ENCODE data around the gene BRCA1.
"Not testable (repeated sequence)": the region's sequence is repeated elsewhere in the genome, so short reads cannot be mapped to it uniquely, and the experiment has no call there.

BRCA1 gene

GRCh38 chr17:43134774-43135453 lies 9.8 kb upstream of the BRCA1 start:
- DNase-seq (ENCODE audit: low read depth in 2 of 3, low spot score in 1 of 3), result no peak

GRCh38 chr17:43133439-43133838 lies 8.3 kb upstream of the BRCA1 start:
- not testable (repeated sequence) for DNase-seq (ENCODE audit: low read depth in 2 of 3, low spot score in 1 of 3)

GRCh38 chr17:43132117-43132516 lies 7.0 kb upstream of the BRCA1 start:
- no peak for DNase-seq (ENCODE audit: low read depth in 2 of 3, low spot score in 1 of 3)

- DNase-seq (ENCODE audit: low read depth in 2 of 3, low spot score in 1 of 3), result no peak
Observed at GRCh38 chr17:43129671-43130010, 4.5 kb upstream of the BRCA1 start.

DNA sequence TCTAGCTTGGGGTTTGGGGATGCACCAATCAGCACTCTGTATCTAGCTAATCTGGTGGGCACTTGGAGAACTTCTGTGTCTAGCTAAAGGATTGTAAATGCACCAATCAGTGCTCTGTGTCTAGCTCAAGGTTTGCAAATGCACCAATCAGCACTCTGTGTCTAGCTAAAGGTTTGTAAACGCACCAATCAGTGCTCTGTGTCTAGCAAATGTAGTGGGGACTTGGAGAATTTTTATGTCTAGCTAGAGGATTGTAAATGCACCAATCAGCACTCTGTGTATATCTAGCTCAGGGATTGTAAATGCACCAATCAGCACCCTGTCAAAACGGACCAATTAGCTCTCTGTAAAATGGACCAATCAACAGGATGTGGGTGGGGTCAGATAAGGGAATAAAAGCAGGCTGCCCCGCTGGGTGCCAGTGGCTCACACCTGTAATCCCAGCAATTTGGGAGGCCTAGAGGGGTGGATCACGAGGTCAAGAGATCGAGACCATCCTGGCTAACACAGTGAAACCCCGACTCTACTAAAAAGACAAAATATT lies 2.2 kb upstream of the BRCA1 start:
- not testable (repeated sequence) for DNase-seq (ENCODE audit: low read depth in 2 of 3, low spot score in 1 of 3)

GRCh38 chr17:43126911-43127290 lies 1.7 kb upstream of the BRCA1 start:
- no peak for DNase-seq (ENCODE audit: low read depth in 2 of 3, low spot score in 1 of 3)

GRCh38 chr17:43125967-43126910 lies 1.1 kb upstream of the BRCA1 start:
- DNase-seq (ENCODE audit: low read depth in 2 of 3, low spot score in 1 of 3), result no peak

DNA sequence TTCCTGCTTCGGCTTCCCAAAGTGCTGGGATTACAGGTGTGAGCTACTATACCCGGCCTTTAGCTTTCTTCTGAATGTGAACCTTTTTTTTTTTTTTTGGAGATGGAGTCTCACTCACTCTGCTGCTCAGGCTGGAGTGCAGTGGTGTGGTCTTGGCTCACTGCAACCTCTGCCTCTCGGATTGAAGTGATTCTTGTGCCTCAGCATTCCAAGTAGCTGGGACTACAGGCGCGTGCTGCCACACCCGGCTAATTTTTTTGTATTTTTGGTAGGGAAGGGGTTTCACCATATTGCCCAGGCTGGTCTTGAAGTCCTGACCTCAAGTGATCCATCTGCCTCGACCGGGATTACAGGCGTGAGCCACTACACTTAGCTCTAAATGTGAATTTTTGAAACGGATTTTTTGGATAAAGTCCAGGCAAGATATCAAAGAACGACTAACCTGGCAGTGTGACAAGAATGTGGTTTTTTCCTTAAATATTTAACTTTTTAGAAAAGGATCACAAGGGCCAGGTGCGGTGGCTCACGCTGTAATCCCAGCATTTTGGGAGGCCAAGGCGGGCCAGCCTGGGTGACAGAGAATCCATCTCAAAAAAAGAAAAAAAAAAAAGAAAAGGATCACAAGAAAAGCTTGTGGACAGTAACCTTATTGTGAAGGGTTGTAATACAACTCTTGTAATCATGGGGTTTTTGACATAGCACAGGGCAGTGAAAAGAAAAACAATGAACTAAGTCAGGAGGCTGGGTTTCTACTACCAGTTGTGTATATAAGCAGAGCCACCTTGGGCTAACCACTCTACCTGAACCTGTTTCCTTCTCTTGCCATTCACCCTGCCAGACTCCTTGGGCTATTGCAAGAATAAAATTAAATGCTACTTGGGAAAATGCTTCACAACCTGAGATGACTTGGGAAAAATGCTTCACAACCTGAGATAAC lies 6.2 kb downstream of the BRCA1 start:
- no peak for DNase-seq (ENCODE audit: low read depth in 2 of 3, low spot score in 1 of 3)

GRCh38 chr17:43114151-43114552 lies 11.0 kb downstream of the BRCA1 start:
- no peak for DNase-seq (ENCODE audit: low read depth in 2 of 3, low spot score in 1 of 3)

DNA sequence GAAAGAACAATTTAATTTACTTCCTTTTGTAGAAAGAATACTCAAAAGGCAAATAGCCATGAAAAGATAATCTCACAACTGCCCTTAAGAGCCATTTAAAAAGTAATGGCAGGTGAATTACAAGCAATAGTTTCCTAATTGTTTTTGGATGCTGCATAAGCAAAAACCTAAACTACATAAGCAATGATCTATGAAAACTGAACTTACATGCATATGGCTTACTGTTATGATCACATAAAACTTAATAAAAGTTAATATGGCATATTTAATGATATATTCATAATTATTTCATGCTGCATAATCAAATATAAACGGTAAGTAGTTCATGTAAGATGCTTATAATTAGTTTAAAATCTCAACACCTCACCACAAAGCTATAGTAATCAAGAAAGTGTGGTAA lies 18.6 kb downstream of the BRCA1 start:
- DNase-seq (ENCODE audit: low read depth in 2 of 3, low spot score in 1 of 3), result no peak

- no peak for DNase-seq (ENCODE audit: low read depth in 2 of 3, low spot score in 1 of 3)
Observed at GRCh38 chr17:43105146-43105545, 20.0 kb downstream of the BRCA1 start.

DNA sequence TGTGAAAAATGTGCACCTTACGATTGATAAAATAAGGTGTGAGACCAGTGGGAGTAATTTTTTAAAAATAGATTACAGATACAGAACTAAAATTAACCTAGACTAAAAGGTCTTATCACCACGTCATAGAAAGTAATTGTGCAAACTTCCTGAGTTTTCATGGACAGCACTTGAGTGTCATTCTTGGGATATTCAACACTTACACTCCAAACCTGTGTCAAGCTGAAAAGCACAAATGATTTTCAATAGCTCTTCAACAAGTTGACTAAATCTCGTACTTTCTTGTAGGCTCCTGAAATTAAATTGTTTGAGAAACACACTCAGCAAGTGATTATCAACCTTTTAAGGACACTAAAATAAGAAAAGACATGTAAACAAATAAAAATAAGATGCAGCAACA lies 20.5 kb downstream of the BRCA1 start:
- no peak for DNase-seq (ENCODE audit: low read depth in 2 of 3, low spot score in 1 of 3)

GRCh38 chr17:43095364-43095763 lies 29.8 kb downstream of the BRCA1 start:
- DNase-seq (ENCODE audit: low read depth in 2 of 3, low spot score in 1 of 3), result not testable (repeated sequence)

- DNase-seq (ENCODE audit: low read depth in 2 of 3, low spot score in 1 of 3), result no peak
Observed at GRCh38 chr17:43094129-43094835, 30.9 kb downstream of the BRCA1 start.

DNA sequence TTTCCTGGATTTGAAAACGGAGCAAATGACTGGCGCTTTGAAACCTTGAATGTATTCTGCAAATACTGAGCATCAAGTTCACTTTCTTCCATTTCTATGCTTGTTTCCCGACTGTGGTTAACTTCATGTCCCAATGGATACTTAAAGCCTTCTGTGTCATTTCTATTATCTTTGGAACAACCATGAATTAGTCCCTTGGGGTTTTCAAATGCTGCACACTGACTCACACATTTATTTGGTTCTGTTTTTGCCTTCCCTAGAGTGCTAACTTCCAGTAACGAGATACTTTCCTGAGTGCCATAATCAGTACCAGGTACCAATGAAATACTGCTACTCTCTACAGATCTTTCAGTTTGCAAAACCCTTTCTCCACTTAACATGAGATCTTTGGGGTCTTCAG lies 32.3 kb downstream of the BRCA1 start:
- DNase-seq (ENCODE audit: low read depth in 2 of 3, low spot score in 1 of 3), result no peak

GRCh38 chr17:43090022-43090421 lies 35.1 kb downstream of the BRCA1 start:
- no peak for DNase-seq (ENCODE audit: low read depth in 2 of 3, low spot score in 1 of 3)

GRCh38 chr17:43085474-43085873 lies 39.7 kb downstream of the BRCA1 start:
- DNase-seq (ENCODE audit: low read depth in 2 of 3, low spot score in 1 of 3), result no peak

DNA sequence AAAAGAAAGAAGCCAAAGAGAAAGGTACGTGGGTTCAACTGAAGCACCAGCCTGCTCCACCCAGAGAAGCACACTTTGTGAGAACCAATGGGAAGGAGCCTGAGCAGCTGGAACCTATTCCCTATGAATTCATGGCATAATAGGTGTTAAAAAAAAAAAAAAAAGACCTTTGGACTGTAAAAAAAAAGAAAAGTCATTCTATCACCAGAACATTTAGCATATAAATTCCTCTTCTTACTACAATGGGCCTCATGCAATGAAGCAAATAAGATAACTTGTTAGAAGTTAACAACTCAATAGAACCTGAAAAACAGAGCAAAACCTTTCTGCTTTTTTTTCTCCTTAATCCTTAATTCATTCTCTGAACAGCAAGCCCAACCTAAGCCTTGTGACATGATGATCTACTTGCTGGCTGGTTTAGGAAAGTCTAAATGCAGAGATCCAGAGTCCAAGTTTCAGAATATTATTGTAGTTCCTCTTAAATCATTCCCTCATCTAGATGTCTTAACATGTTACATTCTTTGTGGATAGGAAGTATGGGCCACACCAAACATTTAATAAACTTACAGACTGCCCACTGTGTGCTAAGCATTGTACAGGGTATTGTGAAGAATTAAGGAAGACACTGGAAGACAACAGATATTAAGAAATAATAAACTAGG lies 45.4 kb downstream of the BRCA1 start:
- no peak for DNase-seq (ENCODE audit: low read depth in 2 of 3, low spot score in 1 of 3)

DNA sequence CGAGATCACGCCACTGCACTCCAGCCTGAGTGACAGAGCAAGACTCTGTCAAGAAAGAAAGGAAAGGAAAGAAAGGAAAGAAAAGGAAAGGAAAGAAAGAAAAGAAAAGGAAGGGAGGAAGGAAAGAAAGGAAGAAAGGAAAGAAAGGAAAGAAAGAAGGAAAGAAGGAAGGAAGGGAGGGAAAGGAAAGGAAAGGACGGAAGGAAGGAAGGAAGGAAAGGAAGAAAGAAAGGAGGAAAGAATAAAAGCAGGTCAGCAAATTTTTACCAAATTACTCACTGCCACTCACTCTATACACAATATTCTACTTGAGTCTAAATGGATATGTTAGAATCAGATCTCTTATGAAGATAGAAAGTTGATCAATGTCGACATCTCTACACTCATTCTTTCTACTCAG lies 50.3 kb downstream of the BRCA1 start:
- no peak for DNase-seq (ENCODE audit: low read depth in 2 of 3, low spot score in 1 of 3)

- no peak for DNase-seq (ENCODE audit: low read depth in 2 of 3, low spot score in 1 of 3)
Observed at GRCh38 chr17:43070872-43071271, 54.3 kb downstream of the BRCA1 start.

All from stimulated activated CD4-positive, alpha-beta T cell treated with anti-CD3 and anti-CD28 coated beads, Interleukin-12 subunit alpha, Interleukin-12 subunit beta, amount 100 ng/mL, for 48 hours (primary cell).